BJ (cell line): ENCODE data around the gene EGFLAM. TPM values are rescaled to one million over a fixed set of nuclear protein-coding genes. Genes with fewer than 3 reads are reported as not detected.

Experiments used
- CTCF ChIA-PET: fragments of 350-600 bp; formaldehyde crosslinking; extraction: SDS; loops from one replicate; lab custom pipeline; 2021; ENCODE audit warnings: antibody characterized with exemption, inconsistent platforms; lab: Yijun Ruan, JAX
- POLR2A ChIA-PET: fragments of 300-600 bp; sonication (Branson Sonifier 250); formaldehyde crosslinking; extraction: SDS; loops from one replicate; lab custom pipeline; 2021; ENCODE audit warnings: antibody characterized with exemption; lab: Charles Lee
- DNase-seq: peaks from one replicate; pipeline ENCODE4 v3.0.0-alpha.2; 2011; ENCODE audit warnings: low read depth
- H3K27me3 ChIP-seq: 2 replicates; pipeline ENCODE4 v1.6.0; 2011; ENCODE audit warnings: low read length; ENCODE audit not compliant: control insufficient read depth, insufficient read depth
- H3K36me3 ChIP-seq: 2 replicates; pipeline ENCODE4 v1.5.1; 2011; ENCODE audit warnings: low read length; ENCODE audit not compliant: control insufficient read depth, insufficient read depth
- H3K4me3 ChIP-seq: 2 replicates; pipeline ENCODE4 v1.5.1; 2011; ENCODE audit warnings: low read depth, mild to moderate bottlenecking, control low read depth, low read length
- polyA minus RNA-seq: library from RNA; depleted of rRNA, polyadenylated mRNA; stranded (reverse); fragments of >200 nt; gene quantifications from 2 replicates; pipeline ENCODE4 v1.2.3, GENCODE V29; 2011; rRNA and poly(A)+ RNA removed
- polyA plus RNA-seq: library from polyadenylated mRNA; depleted of rRNA; stranded (reverse); fragments of >200 nt; gene quantifications from 2 replicates; pipeline ENCODE4 v1.2.3, GENCODE V29; 2011; rRNA removed
- TF ChIP-seq, protein P1 (sequence below): IDR thresholded peaks from 2 replicates; pipeline ENCODE4 v1.5.1; 2011; ENCODE audit warnings: low read depth, mild to moderate bottlenecking, control low read depth, inconsistent platforms, low read length, moderate library complexity; ENCODE audit not compliant: insufficient read depth

EGFLAM gene
- polyA plus RNA-seq (3.9 and 5.6 TPM in 2 replicates), polyA minus RNA-seq (2.8 and 3.8 TPM in 2 replicates)

DNA sequence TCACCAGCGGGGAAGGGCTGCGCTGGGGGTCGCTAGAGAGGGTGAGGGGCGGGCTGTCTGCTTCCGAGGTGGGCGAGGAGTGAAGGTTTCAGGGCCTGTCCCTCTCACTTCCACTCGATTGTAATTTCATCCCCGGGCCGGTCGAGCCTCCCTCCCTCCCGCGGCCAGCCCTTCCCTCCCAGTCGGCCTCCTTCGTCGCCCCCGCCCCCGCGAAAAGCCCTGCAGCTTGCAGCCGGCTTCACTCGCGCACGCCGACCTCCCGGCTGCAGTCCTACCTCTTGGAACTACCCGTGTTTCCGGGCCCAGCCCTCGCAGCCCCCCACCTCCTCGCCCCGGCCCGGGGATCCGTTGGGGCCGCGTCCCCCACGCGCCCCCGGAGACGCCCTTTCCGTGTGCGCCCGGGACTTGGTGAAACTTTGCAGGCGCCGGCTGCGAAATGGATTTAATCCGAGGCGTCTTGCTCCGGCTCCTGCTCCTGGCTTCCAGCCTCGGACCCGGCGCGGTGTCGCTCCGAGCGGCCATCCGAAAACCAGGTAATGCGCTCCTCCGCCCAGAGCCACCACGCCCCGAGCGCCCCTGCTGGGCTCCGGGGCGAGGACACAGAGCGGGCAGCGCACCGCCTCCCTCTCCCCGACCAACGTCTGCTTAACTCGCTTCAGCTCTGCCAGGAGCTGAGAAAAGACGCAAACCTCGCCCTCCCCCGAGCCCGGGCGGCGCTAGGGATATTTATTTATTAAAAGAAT is at the start of gene EGFLAM:
Gene EGFLAM (plus strand): TSS at position 241 of the 743 bp plus-strand sequence. CDS start 196 bp downstream, at position 437.
- peak within 1 kb of the TSS; percentile 24 for H3K4me3 ChIP-seq
- ChIA-PET POLR2A (no interaction called here), CTCF (no interaction called here)
- no peak for DNase-seq
- TF ChIP-seq, protein P1, sequence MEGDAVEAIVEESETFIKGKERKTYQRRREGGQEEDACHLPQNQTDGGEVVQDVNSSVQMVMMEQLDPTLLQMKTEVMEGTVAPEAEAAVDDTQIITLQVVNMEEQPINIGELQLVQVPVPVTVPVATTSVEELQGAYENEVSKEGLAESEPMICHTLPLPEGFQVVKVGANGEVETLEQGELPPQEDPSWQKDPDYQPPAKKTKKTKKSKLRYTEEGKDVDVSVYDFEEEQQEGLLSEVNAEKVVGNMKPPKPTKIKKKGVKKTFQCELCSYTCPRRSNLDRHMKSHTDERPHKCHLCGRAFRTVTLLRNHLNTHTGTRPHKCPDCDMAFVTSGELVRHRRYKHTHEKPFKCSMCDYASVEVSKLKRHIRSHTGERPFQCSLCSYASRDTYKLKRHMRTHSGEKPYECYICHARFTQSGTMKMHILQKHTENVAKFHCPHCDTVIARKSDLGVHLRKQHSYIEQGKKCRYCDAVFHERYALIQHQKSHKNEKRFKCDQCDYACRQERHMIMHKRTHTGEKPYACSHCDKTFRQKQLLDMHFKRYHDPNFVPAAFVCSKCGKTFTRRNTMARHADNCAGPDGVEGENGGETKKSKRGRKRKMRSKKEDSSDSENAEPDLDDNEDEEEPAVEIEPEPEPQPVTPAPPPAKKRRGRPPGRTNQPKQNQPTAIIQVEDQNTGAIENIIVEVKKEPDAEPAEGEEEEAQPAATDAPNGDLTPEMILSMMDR = peak; percentile 29
- no peaks in the 10 kb centered on the region for H3K36me3 ChIP-seq
- peaks cover 27% of the 10 kb centered on the region for H3K27me3 ChIP-seq

DNA sequence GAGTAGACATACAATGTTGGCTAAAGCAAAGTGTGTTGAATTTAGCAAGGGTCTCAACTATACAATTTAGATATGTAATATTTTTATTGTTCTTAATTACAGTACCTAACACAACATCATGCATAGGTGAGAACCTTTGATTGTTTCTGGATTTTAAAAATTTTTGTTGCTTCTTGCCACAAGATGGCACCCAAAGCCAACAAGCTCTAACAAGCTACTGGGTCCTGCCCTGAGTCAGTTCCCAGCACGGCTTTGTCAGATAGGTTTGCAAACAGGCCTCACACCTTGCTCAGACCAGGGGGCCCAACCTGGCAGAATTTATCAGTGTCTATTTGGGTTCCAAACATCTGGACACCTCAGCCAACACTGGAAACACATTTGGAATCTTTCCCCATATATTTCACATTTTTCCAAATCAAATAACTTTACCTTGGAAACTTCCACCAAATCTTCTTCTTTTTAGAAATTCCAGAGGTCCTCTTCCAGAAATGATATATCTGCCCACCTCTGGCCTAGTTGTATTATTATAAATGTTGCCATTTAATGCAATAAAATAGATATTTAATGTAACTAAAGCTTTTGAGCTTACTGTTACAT is 49.5 kb upstream of the EGFLAM start:
- no peaks in the 10 kb centered on the region for H3K36me3 ChIP-seq
- H3K27me3 ChIP-seq = peaks cover 6% of the 10 kb centered on the region
- H3K4me3 ChIP-seq = no peak overlapping the region
- POLR2A ChIA-PET = no interaction called here
- DNase-seq = no peak
- CTCF ChIA-PET = interaction anchor here (0.6 to 1.3 kb wide), 6 partner anchors 11 to 1163 kb away, joined by 3 to 5 read pairs (median 4); no protein-coding TSS in a partner anchor
- TF ChIP-seq, protein P1 = peak; percentile 45

DNA sequence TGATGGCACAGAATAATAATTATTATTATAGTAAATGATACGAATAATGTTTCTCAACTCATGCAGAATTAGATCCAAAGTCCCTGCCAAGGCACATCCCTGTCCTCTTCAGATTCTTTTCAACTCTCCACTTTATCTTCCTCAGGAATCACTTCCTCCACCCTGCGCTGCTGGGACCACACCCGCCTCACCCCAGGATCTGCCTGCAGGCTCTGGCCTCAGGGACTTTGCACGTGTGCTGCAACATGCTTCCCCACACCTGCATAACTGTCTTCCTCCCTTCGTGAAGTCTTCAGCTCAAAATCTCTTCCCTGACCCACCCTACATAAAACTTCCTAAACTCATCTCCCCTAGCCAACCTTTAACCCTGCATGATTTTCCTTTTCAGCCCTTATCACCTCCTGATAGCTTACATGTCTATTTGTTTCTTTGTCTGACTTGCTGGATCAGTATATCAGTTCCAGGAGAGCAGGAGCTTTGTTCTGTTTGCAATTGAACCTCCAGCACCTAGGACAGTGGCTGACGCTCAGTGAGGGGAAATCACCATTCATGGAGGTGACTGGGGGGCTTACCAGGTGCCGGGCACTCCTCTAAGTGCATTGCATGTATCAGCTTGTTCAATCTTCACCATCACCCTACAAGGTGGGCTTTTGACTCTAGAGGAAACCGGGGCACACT is 47.5 kb upstream of the EGFLAM start:
- TF ChIP-seq, protein P1 = no peak
- no peaks in the 10 kb centered on the region for H3K36me3 ChIP-seq
- ChIA-PET CTCF (interaction anchor here (1.5 kb wide), 1 partner anchor 11 kb away, joined by 6 read pairs; no protein-coding TSS in a partner anchor), POLR2A (no interaction called here)
- H3K27me3 ChIP-seq = peaks cover 3% of the 10 kb centered on the region; the same call in 1 of the 2 replicates
- no peak overlapping the region for H3K4me3 ChIP-seq
- no peak for DNase-seq

DNA sequence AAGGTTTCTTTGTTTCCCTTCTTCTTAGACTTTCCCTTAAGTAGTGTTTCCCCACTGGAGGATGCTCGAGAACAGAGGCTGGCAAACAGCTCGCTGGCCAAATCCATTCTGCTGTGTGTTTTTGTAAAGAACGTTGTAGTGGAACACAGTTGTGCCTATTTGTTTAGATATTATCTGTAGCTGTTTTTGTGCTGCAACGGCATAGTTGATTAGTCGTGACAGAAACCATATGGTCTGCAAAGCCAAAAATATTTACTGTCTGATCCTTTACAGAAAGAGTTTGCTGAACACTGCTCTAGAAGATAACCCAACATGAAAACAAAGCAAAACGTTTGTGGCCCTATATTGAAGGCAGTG is 47.0 kb upstream of the EGFLAM start:
- Histone ChIP-seq H3K36me3 (no peaks in the 10 kb centered on the region), H3K4me3 (no peak overlapping the region), H3K27me3 (peaks cover 3% of the 10 kb centered on the region; the same call in 1 of the 2 replicates)
- ChIA-PET POLR2A (no interaction called here), CTCF (interaction anchor here (1.5 kb wide), 1 partner anchor 12 kb away, joined by 6 read pairs; no protein-coding TSS in a partner anchor)
- no peak for DNase-seq
- TF ChIP-seq, protein P1 = no peak

DNA sequence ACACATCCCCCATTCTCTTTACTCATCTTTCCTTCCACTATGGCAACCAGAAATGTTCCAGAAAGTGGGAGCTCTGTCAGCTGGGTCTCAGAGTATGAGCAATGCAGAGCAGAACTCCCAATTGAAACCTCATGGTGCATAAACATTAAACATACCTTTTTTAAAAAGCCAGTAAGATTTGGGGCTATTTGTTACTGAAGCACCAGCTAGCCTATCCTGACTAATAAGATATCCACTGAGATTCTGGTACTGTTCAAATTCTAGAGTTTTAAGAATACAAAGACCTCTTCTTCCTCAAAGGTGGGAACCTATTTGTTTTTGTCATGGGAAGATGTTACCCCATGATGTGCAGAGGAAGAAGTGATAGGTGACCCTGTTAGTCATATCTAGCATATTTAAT is 46.1 kb upstream of the EGFLAM start:
- TF ChIP-seq, protein P1 = no peak
- CTCF ChIA-PET = no interaction called here
- POLR2A ChIA-PET = no interaction called here
- Histone ChIP-seq H3K27me3 (0 out of 2 replicates have a peak, but pooled peaks cover 1% of the 10 kb centered on the region), H3K36me3 (no peaks in the 10 kb centered on the region), H3K4me3 (no peak overlapping the region)
- DNase-seq = no peak
